K562 (cell line): ENCODE results near the gene OPCML.

Experiments
- CTCF ChIP-seq, 3 experiments: IDR thresholded peaks in 2 of 3; conservative IDR thresholded peaks in 1 of 3; 2 replicates each; pipeline ENCODE4 v1.5.1; 2011 to 2012; ENCODE audit warnings: low read length in 3 of 3, mild to moderate bottlenecking in 3 of 3, control low read depth in 2 of 3, improper control_type of control experiment in 1 of 3, inconsistent platforms in 1 of 3, low read depth in 1 of 3, mixed read lengths in 1 of 3, moderate library complexity in 1 of 3; ENCODE audit not compliant: insufficient read depth in 2 of 3
- GABPA ChIP-seq: fragments of 200-800 bp; sonication (Bioruptor generic); conservative IDR thresholded peaks from 2 replicates; pipeline ENCODE4 v1.6.1; 2016; ENCODE audit warnings: low read depth, missing genetic modification characterization, missing compliant biosample characterization
- JUNB ChIP-seq: fragments of 450-650 bp; formaldehyde crosslinking; conservative IDR thresholded peaks from 2 replicates; pipeline ENCODE4 v1.4.0; 2020; ENCODE audit warnings: mild to moderate bottlenecking
- MYC ChIP-seq, 2 experiments: fragments of 250-450 bp in 1 of 2; sonication (Bioruptor Pico) in 1 of 2; IDR thresholded peaks; 2 replicates each; pipeline versions ENCODE4 v1.5.1 to v1.6.1; 2012 to 2021; ENCODE audit warnings: low read depth in 2 of 2, borderline replicate concordance in 1 of 2, improper control_type of control experiment in 1 of 2, low read length in 1 of 2, mild to moderate bottlenecking in 1 of 2, moderate library complexity in 1 of 2
- NFIC ChIP-seq: fragments of 450-650 bp; IDR thresholded peaks from 2 replicates; pipeline ENCODE4 v1.6.1; 2017; ENCODE audit warnings: mild to moderate bottlenecking, inconsistent platforms
- SIN3B ChIP-seq: fragments of 450-650 bp; IDR thresholded peaks from 2 replicates; pipeline ENCODE4 v1.6.1; 2017; ENCODE audit warnings: low read depth, mild to moderate bottlenecking, moderate library complexity
- YY1 ChIP-seq, 3 experiments: IDR thresholded peaks; 2 replicates each; pipeline ENCODE4 v1.6.1; 2011; ENCODE audit warnings: low read length in 2 of 3, mild to moderate bottlenecking in 2 of 3, moderate library complexity in 2 of 3, borderline replicate concordance in 1 of 3, control low read depth in 1 of 3, low read depth in 1 of 3; ENCODE audit not compliant: insufficient read depth in 3 of 3, insufficient replicate concordance in 2 of 3, control insufficient read depth in 1 of 3, insufficient read length in 1 of 3; ENCODE audit errors: extremely low read depth in 1 of 3
- TF ChIP-seq, protein P1 (sequence below): sonication (generic); formaldehyde crosslinking; IDR thresholded peaks from 2 replicates; pipeline ENCODE4 v1.8.1; 2022; ENCODE audit warnings: missing genetic modification reagents
- TF ChIP-seq, protein P2 (sequence below): sonication (generic); formaldehyde crosslinking; IDR thresholded peaks from 2 replicates; pipeline ENCODE4 v1.5.0; 2020; ENCODE audit warnings: missing genetic modification reagents

DNA sequence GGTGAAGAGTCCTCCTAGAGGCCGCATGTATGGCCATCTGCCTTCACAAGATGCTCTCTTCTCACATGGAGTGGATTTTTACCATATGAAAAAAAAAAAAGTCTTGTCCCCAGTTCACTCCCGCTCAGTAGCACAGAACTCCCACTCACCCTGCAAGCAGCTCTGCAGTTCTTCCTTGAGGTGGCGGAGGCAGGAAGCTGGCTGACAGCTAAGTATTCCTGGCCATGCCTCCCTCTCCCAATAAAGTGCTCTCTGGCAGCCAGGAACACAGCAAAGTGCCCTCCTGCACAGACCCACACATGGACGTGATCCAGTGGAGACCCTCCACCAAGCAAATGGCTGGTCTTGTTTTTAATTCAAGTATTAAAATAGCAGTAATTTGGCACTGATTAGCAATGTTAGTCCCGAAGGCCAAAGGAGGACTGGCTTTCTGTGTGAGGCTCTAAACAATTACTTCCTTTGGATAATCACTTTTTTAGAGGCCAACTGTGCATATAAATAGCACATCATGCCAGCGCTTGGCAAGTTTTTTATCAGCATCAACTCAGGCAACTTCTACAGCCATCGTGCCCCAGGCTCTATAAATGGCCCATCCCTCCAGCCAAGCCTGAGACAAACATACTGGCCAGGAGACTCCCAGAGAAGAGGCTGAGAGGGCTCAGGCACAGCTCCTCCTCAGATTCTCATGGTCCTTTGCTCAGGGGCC lies 413.6 kb downstream of the OPCML start:
- TF ChIP-seq GABPA (tag) (no peak), YY1 (IDR thresholded peaks at IDR 0.05; ENCODE audit: borderline replicate concordance in 1 of 3, control insufficient read depth in 1 of 3, extremely low read depth in 1 of 3, insufficient read depth in 3 of 3, insufficient read length in 1 of 3, insufficient replicate concordance in 2 of 3, low read depth in 1 of 3, low read length in 2 of 3) (no peak), SIN3B (no peak), MYC (IDR thresholded peaks at IDR 0.05; ENCODE audit: low read depth, low read length) (no peak), MYC (CRISPR knock-in tag; IDR thresholded peaks at IDR 0.05; ENCODE audit: borderline replicate concordance, low read depth) (no peak), CTCF (IDR thresholded peaks at IDR 0.05 in 2 of 3, conservative IDR thresholded peaks at IDR 0.05 in 1 of 3; ENCODE audit: insufficient read depth in 2 of 3, low read depth in 1 of 3, low read length in 3 of 3) (no peak), NFIC (no peak), JUNB (CRISPR knock-in tag) (no peak)
- TF ChIP-seq, protein P1, sequence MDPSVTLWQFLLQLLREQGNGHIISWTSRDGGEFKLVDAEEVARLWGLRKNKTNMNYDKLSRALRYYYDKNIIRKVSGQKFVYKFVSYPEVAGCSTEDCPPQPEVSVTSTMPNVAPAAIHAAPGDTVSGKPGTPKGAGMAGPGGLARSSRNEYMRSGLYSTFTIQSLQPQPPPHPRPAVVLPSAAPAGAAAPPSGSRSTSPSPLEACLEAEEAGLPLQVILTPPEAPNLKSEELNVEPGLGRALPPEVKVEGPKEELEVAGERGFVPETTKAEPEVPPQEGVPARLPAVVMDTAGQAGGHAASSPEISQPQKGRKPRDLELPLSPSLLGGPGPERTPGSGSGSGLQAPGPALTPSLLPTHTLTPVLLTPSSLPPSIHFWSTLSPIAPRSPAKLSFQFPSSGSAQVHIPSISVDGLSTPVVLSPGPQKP (CRISPR knock-in tag), result no peak
- TF ChIP-seq, protein P2, sequence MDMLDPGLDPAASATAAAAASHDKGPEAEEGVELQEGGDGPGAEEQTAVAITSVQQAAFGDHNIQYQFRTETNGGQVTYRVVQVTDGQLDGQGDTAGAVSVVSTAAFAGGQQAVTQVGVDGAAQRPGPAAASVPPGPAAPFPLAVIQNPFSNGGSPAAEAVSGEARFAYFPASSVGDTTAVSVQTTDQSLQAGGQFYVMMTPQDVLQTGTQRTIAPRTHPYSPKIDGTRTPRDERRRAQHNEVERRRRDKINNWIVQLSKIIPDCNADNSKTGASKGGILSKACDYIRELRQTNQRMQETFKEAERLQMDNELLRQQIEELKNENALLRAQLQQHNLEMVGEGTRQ (CRISPR knock-in tag), result no peak
